Stimulated activated CD8-positive, alpha-beta memory T cell treated with anti-CD3 and anti-CD28 coated beads, Interleukin-4, amount 100 ng/mL, for 4 hours (primary cell): ENCODE results near the gene MFAP3.
"Not testable (repeated sequence)": the region's sequence is repeated elsewhere in the genome, so short reads cannot be mapped to it uniquely, and the experiment has no call there.

ENCODE experiments used
- DNase-seq, 2 donors: peaks; one replicate each; pipeline ENCODE4 v3.0.0-alpha.2; 2020; ENCODE audit warnings: low read depth in 2 of 2, low spot score in 1 of 2

The MFAP3 gene

DNA sequence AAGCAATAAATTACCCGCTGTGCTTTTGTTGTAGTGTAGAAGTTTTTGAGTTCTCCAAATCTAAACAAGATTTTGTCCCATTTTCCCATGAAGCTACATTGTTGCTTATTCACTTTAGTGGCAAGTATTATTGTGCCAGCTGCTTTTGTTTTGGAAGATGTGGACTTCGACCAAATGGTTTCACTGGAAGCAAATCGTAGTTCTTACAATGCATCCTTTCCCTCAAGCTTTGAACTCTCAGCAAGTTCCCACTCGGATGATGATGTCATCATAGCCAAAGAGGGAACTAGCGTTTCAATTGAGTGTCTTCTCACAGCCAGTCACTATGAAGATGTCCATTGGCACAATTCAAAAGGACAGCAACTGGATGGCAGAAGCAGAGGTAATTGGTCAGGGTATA is 10.9 kb downstream of the MFAP3 start:
- no peak for DNase-seq

- DNase-seq: no peak
Measured at GRCh38 chr5:154053468-154053867, 14.7 kb downstream of the MFAP3 start.

- DNase-seq: no peak
Measured at GRCh38 chr5:154055201-154055600, 16.4 kb downstream of the MFAP3 start.

- DNase-seq: no peak
Measured at GRCh38 chr5:154058055-154059038, 19.6 kb downstream of the MFAP3 start.

GRCh38 chr5:154059039-154059430 is 20.3 kb downstream of the MFAP3 start:
- no peak for DNase-seq

GRCh38 chr5:154059583-154059982 is 20.8 kb downstream of the MFAP3 start:
- no peak for DNase-seq

- no peak for DNase-seq
Measured at GRCh38 chr5:154060606-154061005, 21.8 kb downstream of the MFAP3 start.

- no peak for DNase-seq
Measured at GRCh38 chr5:154063372-154063771, 24.6 kb downstream of the MFAP3 start.

- DNase-seq: no peak
Measured at GRCh38 chr5:154065971-154066370, 27.2 kb downstream of the MFAP3 start.

DNA sequence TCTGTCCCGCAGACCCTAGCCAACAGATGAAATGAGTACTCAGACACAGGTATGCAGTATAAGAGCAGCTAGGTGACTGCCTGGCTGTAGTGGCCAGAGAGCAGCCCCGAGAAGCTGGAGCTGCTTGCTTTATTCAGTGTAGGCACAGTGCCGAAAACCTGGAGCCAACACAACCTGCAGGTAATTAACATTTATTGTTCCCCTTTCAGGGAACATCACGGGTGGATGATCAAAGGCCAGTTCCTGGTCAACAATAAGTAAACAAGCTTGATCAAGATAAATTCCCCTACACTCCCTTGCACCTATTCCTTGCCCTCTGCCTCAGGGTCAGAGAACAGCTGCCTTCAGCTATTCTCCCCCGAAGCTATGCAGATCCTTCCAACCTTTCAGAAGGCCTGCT is 31.1 kb downstream of the MFAP3 start:
- DNase-seq: not testable (repeated sequence)

- DNase-seq: no peak
Measured at GRCh38 chr5:154071799-154072413, 33.1 kb downstream of the MFAP3 start.

GRCh38 chr5:154072414-154073171 is 33.8 kb downstream of the MFAP3 start:
- DNase-seq: peak; percentile 60 to 74

DNA sequence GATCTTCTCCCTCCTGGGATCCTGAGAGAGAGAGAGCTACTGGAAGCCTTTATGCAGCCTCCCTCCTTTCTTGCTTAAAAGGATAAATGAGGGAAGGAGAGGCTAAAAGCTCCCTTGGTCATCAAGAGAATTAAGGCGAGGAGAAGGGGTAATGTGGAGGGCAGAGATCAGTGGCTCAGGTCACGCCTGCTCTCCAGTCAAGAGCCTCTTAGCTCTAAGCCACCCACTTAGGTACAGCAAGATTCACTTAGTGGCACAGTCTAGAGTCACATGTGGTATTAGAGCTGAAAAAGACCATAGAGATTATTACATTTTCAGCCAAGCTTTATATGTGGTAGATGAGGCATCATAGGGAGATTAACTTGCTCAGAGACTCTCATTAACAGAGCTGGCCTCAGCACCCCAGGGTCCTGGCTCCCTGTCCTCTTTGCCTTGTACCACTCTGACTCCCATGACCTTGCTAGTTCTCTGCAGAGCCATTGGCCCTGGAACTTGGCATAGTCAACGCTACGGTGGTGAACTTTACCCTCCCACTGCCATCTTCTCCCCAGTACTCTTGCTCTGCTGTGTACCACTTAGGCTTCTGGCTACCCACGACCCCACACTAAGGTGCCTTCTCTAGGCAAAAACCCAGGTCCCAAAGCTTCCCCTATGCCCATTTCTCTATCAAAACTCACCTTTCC is 37.6 kb downstream of the MFAP3 start:
- no peak for DNase-seq

- no peak for DNase-seq
Measured at GRCh38 chr5:154077696-154078095, 38.9 kb downstream of the MFAP3 start.

DNA sequence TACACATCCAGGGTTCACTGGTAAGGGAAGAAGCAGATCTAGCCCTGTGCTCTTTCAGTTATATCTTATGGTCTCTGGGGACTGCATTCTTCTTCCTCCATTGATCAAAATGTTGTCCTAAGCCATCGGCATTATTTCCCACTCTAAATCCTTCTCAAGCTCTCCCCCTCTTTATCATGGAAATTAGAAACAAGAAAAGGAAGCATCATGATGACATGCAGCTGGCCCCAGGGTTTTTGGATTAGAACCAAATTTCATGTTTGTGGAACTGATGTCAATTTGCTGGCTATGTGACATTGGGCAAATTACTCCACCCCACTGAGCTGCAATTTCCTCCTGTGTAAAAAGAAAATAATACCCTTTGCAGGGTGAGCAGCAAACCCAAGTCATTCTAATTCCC is 39.5 kb downstream of the MFAP3 start:
- no peak for DNase-seq

GRCh38 chr5:154081246-154081645 is 42.5 kb downstream of the MFAP3 start:
- no peak for DNase-seq

- no peak for DNase-seq
Measured at GRCh38 chr5:154084062-154084639, 45.4 kb downstream of the MFAP3 start.

DNA sequence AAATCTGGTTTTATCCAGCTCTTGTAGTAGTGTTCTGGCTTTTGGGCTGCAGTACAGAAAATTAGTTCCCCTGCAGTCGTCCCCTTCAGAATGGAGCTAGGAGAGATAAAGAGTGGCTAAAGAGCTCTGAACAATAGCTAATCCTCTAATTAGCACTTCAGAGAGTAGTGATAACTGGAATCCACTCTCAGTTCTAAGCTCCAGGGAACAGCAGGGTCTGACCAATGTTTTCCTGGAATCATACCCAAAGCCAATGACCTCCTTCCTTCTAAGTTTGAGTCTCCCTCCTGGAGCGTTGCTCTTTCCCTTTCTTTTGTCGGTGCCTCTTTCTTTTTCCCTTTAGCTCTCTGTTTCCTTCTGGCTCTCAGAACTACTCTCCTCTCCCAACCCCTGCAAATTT is 47.4 kb downstream of the MFAP3 start:
- no peak for DNase-seq

DNA sequence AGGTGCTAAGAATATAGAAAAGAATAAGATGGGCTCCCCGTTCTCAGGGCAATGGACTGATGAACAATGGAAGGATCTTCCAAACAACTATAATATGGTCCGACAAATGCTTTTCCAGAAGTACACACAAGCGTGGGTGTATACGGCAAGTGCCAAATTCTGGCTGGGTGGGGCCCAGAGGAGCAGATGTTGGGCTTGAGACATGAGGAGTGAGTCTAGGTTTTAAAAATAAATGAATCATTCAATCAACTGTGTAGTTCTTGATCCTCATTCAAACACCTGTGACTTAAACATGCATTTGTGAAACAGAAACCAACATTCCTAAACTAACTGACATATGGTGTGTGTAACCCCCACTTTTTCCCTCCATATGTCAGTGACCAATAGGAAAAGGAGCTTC is 47.9 kb downstream of the MFAP3 start:
- no peak for DNase-seq

DNA sequence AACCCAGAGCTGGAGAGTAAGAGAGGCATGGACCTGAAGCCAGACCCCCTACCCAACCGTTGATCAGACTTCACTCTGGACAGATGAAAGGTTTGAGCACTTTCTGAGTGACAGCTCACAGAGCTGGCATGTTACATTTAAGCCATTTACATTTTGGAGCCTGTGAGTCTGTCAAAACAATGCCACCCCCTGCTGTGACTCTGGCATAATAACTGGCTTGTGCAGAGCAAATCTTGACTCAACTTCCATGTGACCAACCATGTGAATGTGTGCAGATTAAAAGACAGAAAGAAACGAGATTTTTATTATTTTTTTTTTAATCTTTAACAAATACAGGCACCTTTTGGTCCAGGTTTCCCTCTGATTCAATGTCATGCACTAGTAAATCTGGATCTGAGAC is 48.5 kb downstream of the MFAP3 start:
- no peak for DNase-seq

DNA sequence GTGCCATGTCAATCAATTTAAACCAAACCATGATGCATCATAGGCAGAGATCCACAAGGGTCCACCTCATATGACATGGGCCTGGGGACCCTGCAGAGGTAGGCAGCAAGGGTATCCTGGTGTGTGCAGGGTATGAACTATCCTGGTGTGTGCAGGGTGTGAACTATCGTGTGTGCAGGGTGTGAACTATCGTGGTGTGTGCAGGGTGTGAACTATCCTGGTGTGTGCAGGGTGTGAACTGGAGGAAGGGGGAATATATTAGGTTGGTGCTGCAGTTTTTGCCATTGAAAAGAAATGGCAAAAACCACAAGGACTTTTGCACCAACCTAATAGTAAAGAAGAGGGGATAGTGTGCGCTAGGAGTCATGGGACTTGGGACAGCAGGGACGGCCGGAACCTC is 50.0 kb downstream of the MFAP3 start:
- no peak for DNase-seq
